A673 (cell line): ENCODE measurements around the gene SERPINA9. TPM values are rescaled to one million over a fixed set of nuclear protein-coding genes. Genes with fewer than 3 reads are reported as not detected.

ENCODE experiments used
- BruUV-seq: library from RNA; stranded (reverse); fragments of 400-500 nt; replicated peaks from 2 replicates; lab custom pipeline; 2021; lab: Mats Ljungman, UMichigan
- CTCF ChIA-PET: fragments of 300-600 bp; sonication (Branson Sonifier 250); formaldehyde crosslinking; loops from one replicate; lab custom pipeline; 2022; ENCODE audit warnings: antibody characterized with exemption; lab: Charles Lee
- POLR2A ChIA-PET: fragments of 300-600 bp; sonication (Branson Sonifier 250); formaldehyde crosslinking; loops from one replicate; lab custom pipeline; 2022; ENCODE audit warnings: antibody characterized with exemption; ENCODE audit not compliant: low non-redundant PET; lab: Charles Lee
- DNase-seq: peaks from one replicate; pipeline ENCODE4 v3.0.0-alpha.2; 2015; ENCODE audit warnings: low spot score
- H3K27ac ChIP-seq: fragments of 200-600 bp; sonication (generic); 2 replicates; pipeline ENCODE4 v1.5.1; 2016; ENCODE audit warnings: mixed run types, low read depth, mild to moderate bottlenecking, mixed read lengths, antibody characterized with exemption, low read length; ENCODE audit not compliant: poor library complexity, severe bottlenecking
- H3K27me3 ChIP-seq: fragments of 200-600 bp; sonication (generic); replicated peaks from 2 replicates; pipeline ENCODE4 v1.6.1; 2017; ENCODE audit warnings: mixed run types, low read depth, mild to moderate bottlenecking, mixed read lengths, antibody characterized with exemption, low read length; ENCODE audit not compliant: insufficient read depth, poor library complexity
- H3K36me3 ChIP-seq: fragments of 200-600 bp; sonication (generic); 2 replicates; pipeline ENCODE4 v1.6.1; 2016; ENCODE audit warnings: mixed run types, mild to moderate bottlenecking, mixed read lengths, antibody characterized with exemption, low read length; ENCODE audit not compliant: insufficient read depth, poor library complexity, severe bottlenecking
- H3K4me1 ChIP-seq: fragments of 200-600 bp; sonication (generic); 2 replicates; pipeline ENCODE4 v1.6.1; 2017; ENCODE audit warnings: mixed run types, mild to moderate bottlenecking, mixed read lengths, antibody characterized with exemption, low read length; ENCODE audit not compliant: insufficient read depth, poor library complexity, severe bottlenecking
- H3K4me3 ChIP-seq: fragments of 200-600 bp; sonication (generic); 2 replicates; pipeline ENCODE4 v1.5.1; 2016; ENCODE audit warnings: low read depth, mixed run types, mild to moderate bottlenecking, mixed read lengths, low read length; ENCODE audit not compliant: poor library complexity, severe bottlenecking
- H3K9me3 ChIP-seq: fragments of 200-600 bp; sonication (generic); 2 replicates; pipeline ENCODE4 v1.6.1; 2016; ENCODE audit warnings: mixed run types, low read depth, mild to moderate bottlenecking, mixed read lengths, antibody characterized with exemption, low read length; ENCODE audit not compliant: poor library complexity, severe bottlenecking
- CTCF ChIP-seq: fragments of 300-800, 200-600 bp; sonication (generic); conservative IDR thresholded peaks from 2 replicates; pipeline ENCODE4 v1.5.1; 2017; ENCODE audit warnings: low read depth, mild to moderate bottlenecking, antibody characterized with exemption, low read length, moderate library complexity, mixed read lengths
- EZH2 ChIP-seq: fragments of 200-600 bp; sonication (generic); IDR thresholded peaks from 2 replicates; pipeline ENCODE4 v1.6.1; 2017; ENCODE audit warnings: borderline replicate concordance, low read depth, mild to moderate bottlenecking, mixed read lengths, antibody characterized with exemption, low read length; ENCODE audit not compliant: poor library complexity, severe bottlenecking
- intact Hi-C: fragments of 100-400 bp; cut with micrococcal nuclease; formaldehyde crosslinking; loops from one replicate; pipeline ENCODE4 v1.10.0; 2022; ENCODE audit not compliant: unreplicated experiment
- total RNA-seq: library from RNA; stranded (reverse); gene quantifications from 2 replicates; pipeline ENCODE4 v1.2.3, GENCODE V29; 2021

The SERPINA9 gene
- total RNA-seq, 1 experiment from 2014 or later = not detected

- Histone ChIP-seq H3K9me3 (no peaks in the 10 kb centered on the region), H3K27ac (no peak overlapping the region), H3K4me1 (no peaks in the 10 kb centered on the region), H3K4me3 (no peak overlapping the region), H3K27me3 (no peaks in the 10 kb centered on the region), H3K36me3 (no peaks in the 10 kb centered on the region)
- TF ChIP-seq CTCF (no peak), EZH2 (no peak)
- CTCF ChIA-PET = no interaction called here
- intact Hi-C loops = no loop called here
- no TSS peak for BruUV-seq
- DNase-seq = no peak
- POLR2A ChIA-PET = no interaction called here
Measured at GRCh38 chr14:94505206-94505605, 29.2 kb upstream of the SERPINA9 start.

DNA sequence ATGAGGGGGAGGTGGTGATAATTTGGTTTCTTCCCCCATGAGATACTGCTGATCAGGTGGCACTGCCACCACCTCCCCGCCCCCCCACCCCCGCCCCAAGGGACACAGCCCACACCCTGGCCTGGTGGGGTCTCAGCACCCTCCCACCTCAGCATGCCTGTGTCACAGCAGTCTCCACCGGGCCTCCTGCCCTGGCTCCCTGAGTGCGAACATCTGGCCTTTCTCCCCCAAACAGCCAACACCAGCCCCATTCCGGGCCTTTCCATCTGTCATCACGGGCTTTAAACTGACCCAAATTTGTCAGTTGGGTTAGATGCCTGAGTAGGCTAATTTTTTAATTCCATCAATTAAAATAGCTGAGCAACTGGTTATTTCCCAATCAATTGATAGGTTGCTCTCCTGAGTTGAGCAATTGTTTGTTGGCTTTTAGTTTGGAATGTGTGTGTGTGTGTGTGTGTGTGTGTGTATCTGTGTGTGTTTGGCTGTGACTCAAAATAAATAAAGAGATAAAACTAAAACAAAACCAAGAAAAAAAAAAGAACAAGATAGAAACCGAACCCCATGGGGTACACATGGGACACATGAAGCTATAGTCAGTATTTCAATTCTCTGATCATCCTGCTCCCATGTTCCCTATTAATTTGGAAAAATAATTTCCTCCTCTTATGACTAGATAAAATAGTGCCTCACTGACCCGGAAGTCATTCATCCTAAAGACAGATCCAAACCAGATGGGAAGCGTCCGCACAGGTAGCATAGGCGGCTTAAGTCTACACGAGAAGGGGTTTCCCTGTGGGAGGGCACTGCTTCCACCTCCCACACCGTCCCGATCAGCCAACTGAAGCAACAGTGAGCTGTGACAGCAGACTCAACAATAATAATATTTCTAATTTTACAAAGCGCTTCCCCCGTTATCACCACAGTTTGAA lies 25.9 kb upstream of the SERPINA9 start:
- intact Hi-C loops = no loop called here
- Histone ChIP-seq H3K27me3 (no peaks in the 10 kb centered on the region), H3K36me3 (no peaks in the 10 kb centered on the region), H3K4me3 (no peak overlapping the region), H3K27ac (no peak overlapping the region), H3K9me3 (no peaks in the 10 kb centered on the region), H3K4me1 (no peaks in the 10 kb centered on the region)
- no peak for DNase-seq
- ChIA-PET POLR2A (no interaction called here), CTCF (no interaction called here)
- no TSS peak for BruUV-seq
- TF ChIP-seq CTCF (no peak), EZH2 (no peak)

GRCh38 chr14:94500264-94500663 lies 24.3 kb upstream of the SERPINA9 start:
- DNase-seq = no peak
- no peaks in the 10 kb centered on the region for H3K9me3 ChIP-seq
- H3K4me3 ChIP-seq = no peak overlapping the region
- H3K27ac ChIP-seq = no peak overlapping the region
- no peaks in the 10 kb centered on the region for H3K36me3 ChIP-seq
- intact Hi-C loops = no loop called here
- ChIA-PET CTCF (no interaction called here), POLR2A (no interaction called here)
- BruUV-seq = no TSS peak
- no peaks in the 10 kb centered on the region for H3K4me1 ChIP-seq
- no peak for TF ChIP-seq EZH2
- no peak for TF ChIP-seq CTCF
- peaks cover 4% of the 10 kb centered on the region for H3K27me3 ChIP-seq
